K562 (cell line): ENCODE measurements around the gene SPNS2. TPM values are rescaled to one million over a fixed set of nuclear protein-coding genes. Genes with fewer than 3 reads are reported as not detected.

Source experiments
- ATAC-seq: fragments of 200-7000 bp; cut with Tn5 transposase; 3 replicates; pipeline ENCODE4 v1.9.1; 2020; ENCODE audit warnings: moderate library complexity
- BruUV-seq: library from RNA; stranded (reverse); fragments of 400-500 nt; replicated peaks from 2 replicates; lab custom pipeline; 2021; lab: Mats Ljungman, UMichigan
- CTCF ChIA-PET: fragments of 300-600 bp; formaldehyde crosslinking; extraction: SDS; loops from one replicate; lab custom pipeline; 2021; ENCODE audit warnings: low intra/inter-chr PET ratio; lab: Yijun Ruan, JAX
- POLR2A ChIA-PET: fragments of 300-600, 350-650 bp; sonication (Branson Sonifier 250); formaldehyde crosslinking; extraction: SDS; loops from one replicate; lab custom pipeline; 2021; ENCODE audit warnings: antibody characterized with exemption, inconsistent platforms; lab: Yijun Ruan, JAX
- DNase-seq, 4 experiments: peaks; one replicate each; pipeline versions ENCODE4 v3.0.0 to v3.0.0-alpha.2; 2011 to 2018; ENCODE audit warnings: low spot score in 3 of 4, mixed read lengths in 3 of 4; ENCODE audit errors: extremely low read depth in 1 of 4
- FAIRE-seq: peaks from 2 replicates; lab custom pipeline; 2011; peaks lifted over from hg19 to GRCh38; lab: Jason Lieb, UNC
- H2AFZ ChIP-seq: 2 replicates; pipeline ENCODE4 v1.6.0; 2011; ENCODE audit warnings: low read depth, low read length, control low read depth, inconsistent platforms
- H3K27ac ChIP-seq: fragments of 200-600 bp; 3 replicates; pipeline ENCODE4 v1.8.0; 2011; ENCODE audit warnings: low read depth, mild to moderate bottlenecking, control low read depth, inconsistent platforms, low read length, moderate library complexity, mixed read lengths; ENCODE audit errors: extremely low read depth
- H3K27me3 ChIP-seq, 2 experiments: fragments of 300-600 bp in 1 of 2; 2 replicates in 1 of 2; 3 replicates in 1 of 2; pipeline versions ENCODE4 v1.6.0 to v1.8.0; 2011; ENCODE audit warnings: inconsistent platforms in 2 of 2, low read length in 2 of 2, mild to moderate bottlenecking in 1 of 2, mixed read lengths in 1 of 2, moderate library complexity in 1 of 2; ENCODE audit not compliant: control insufficient read depth in 2 of 2, insufficient read depth in 2 of 2
- H3K36me3 ChIP-seq: fragments of 300-600 bp; 3 replicates; pipeline ENCODE4 v1.8.0; 2011; ENCODE audit warnings: mild to moderate bottlenecking, low read length, inconsistent platforms; ENCODE audit not compliant: control insufficient read depth, insufficient read depth
- H3K4me1 ChIP-seq, 2 experiments: fragments of 200-600 bp in 1 of 2; replicated peaks in 1 of 2; 2 replicates in 1 of 2; 3 replicates in 1 of 2; pipeline versions ENCODE4 v1.5.1 to v1.8.0; 2011; ENCODE audit warnings: inconsistent platforms in 2 of 2, low read length in 2 of 2, mild to moderate bottlenecking in 1 of 2, mixed read lengths in 1 of 2, moderate library complexity in 1 of 2; ENCODE audit not compliant: control insufficient read depth in 2 of 2, insufficient read depth in 2 of 2
- H3K4me2 ChIP-seq: 2 replicates; pipeline ENCODE4 v1.6.1; 2011; ENCODE audit warnings: low read length, control low read depth, inconsistent platforms, mixed read lengths; ENCODE audit not compliant: insufficient read depth
- H3K4me3 ChIP-seq: fragments of 200-600 bp; sonication (generic), shearing (Covaris generic); 2 replicates; pipeline ENCODE4 v1.5.1; 2016; ENCODE audit warnings: control low read depth, inconsistent platforms
- H3K79me2 ChIP-seq: fragments of 200-600 bp; 3 replicates; pipeline ENCODE4 v1.8.0; 2011; ENCODE audit warnings: low read length, inconsistent platforms; ENCODE audit not compliant: control insufficient read depth, insufficient read depth
- H3K9ac ChIP-seq, 2 experiments: 2 replicates each; pipeline versions ENCODE4 v1.6.0 to v1.6.1; 2011; ENCODE audit warnings: low read depth in 2 of 2, low read length in 2 of 2, control low read depth in 1 of 2, inconsistent platforms in 1 of 2, mild to moderate bottlenecking in 1 of 2, mixed read lengths in 1 of 2; ENCODE audit not compliant: insufficient read depth in 1 of 2
- H3K9me1 ChIP-seq: one replicate; pipeline ENCODE4 v1.6.0; 2011; ENCODE audit warnings: inconsistent platforms, mild to moderate bottlenecking, low read length, moderate library complexity; ENCODE audit not compliant: control insufficient read depth, insufficient read depth
- H3K9me3 ChIP-seq: replicated peaks from 2 replicates; pipeline ENCODE4 v1.5.1; 2011; ENCODE audit warnings: low read depth, low read length, inconsistent platforms; ENCODE audit not compliant: control insufficient read depth, insufficient read depth
- H4K20me1 ChIP-seq: replicated peaks from 2 replicates; pipeline ENCODE4 v1.6.1; 2011; ENCODE audit warnings: low read length, inconsistent platforms, mixed read lengths; ENCODE audit not compliant: control insufficient read depth, insufficient read depth
- ZBTB34 ChIP-seq: fragments of 250-450 bp; sonication (Bioruptor Pico); IDR thresholded peaks from 2 replicates; pipeline ENCODE4 v1.8.0; 2021; ENCODE audit warnings: mild to moderate bottlenecking, moderate library complexity
- ZBTB5 ChIP-seq: fragments of 450-650 bp; IDR thresholded peaks from 2 replicates; pipeline ENCODE4 v1.6.1; 2017; ENCODE audit warnings: antibody characterized with exemption
- ZNF121 ChIP-seq: sonication (generic); formaldehyde crosslinking; conservative IDR thresholded peaks from 2 replicates; pipeline ENCODE4 v1.8.0; 2022; ENCODE audit warnings: missing genetic modification reagents
- WGBS: fragments of 100-300 bp; shearing (Covaris generic); methylation state at CpG from one replicate; pipeline ENCODE4 v1.1.6; 2016; ENCODE audit warnings: low coverage, mixed read lengths; ENCODE audit not compliant: insufficient coverage; ENCODE audit errors: missing lambda C conversion rate; 5-methylcytosine and 5-hydroxymethylcytosine counted together
- in situ Hi-C: fragments of 300-500 bp; cut with MboI; formaldehyde crosslinking; loops from 4 replicates; pipeline ENCODE4 v1.15.0; 2018; ENCODE audit warnings: inconsistent platforms, mixed read lengths
- intact Hi-C: fragments of 100-400 bp; cut with micrococcal nuclease; formaldehyde crosslinking; loops from 2 replicates; pipeline ENCODE4 v1.14.2; 2022
- polyA plus RNA-seq, 8 experiments: library from polyadenylated mRNA; depleted of rRNA in 4 of 8; stranded (reverse) in 5 of 8; unstranded in 3 of 8; fragments of >200 nt; fragmentation: Nextera tagmentation in 2 of 8; fragmentation: Illumina TruSeq in 1 of 8; extraction: Ambion mirVana in 2 of 8; extraction: Trizol in 1 of 8; gene quantifications; 2 replicates each; pipeline versions ENCODE4 v1.2.1 to v1.2.3, GENCODE V29; 2011 to 2014; ENCODE audit warnings: inconsistent platforms in 1 of 8, missing spikeins in 1 of 8
- total RNA-seq, 7 experiments: library from RNA; depleted of rRNA in 6 of 7; stranded (reverse); fragments of >200 nt in 6 of 7; fragmentation: Illumina TruSeq in 2 of 7; extraction: Trizol in 2 of 7; gene quantifications; 2 replicates each; pipeline versions ENCODE4 v1.2.1 to v1.2.3, GENCODE V29; 2011 to 2021; ENCODE audit warnings: low replicate concordance in 1 of 7

The SPNS2 gene
- total and polyA plus RNA-seq, 9 of the 15 experiments (the other 6 are each of a cell fraction or from before 2014, with no cell fraction given) = 0.06 TPM; not detected in 8

- Histone ChIP-seq H3K4me2 (no peak overlapping the region), H3K27ac (no peak overlapping the region), H3K4me1 (no peaks in the 10 kb centered on the region; a peak in 1 of 5 replicates), H3K9me1 (no peaks in the 10 kb centered on the region), H3K27me3 (peaks cover 3 to 45% of the 10 kb centered on the region in 2 experiments; a peak in 4 of 5 replicates), H4K20me1 (no peaks in the 10 kb centered on the region; the same call in 1 of the 2 replicates), H3K4me3 (no peak overlapping the region), H3K9me3 (no peaks in the 10 kb centered on the region), H3K36me3 (no peaks in the 10 kb centered on the region), H3K9ac (no peak overlapping the region), H3K79me2 (no peaks in the 10 kb centered on the region), H2AFZ (no peak overlapping the region)
- 4% methylated on average over 4 of the region's 14 CpGs for WGBS
- DNase-seq = no peak
- intact Hi-C loops (no loop called here), in situ Hi-C loops (no loop called here)
- TF ChIP-seq ZNF121 = no peak
- no peak for TF ChIP-seq ZBTB5
- no peak for TF ChIP-seq ZBTB34
- POLR2A ChIA-PET = interaction anchor here (1.9 kb wide), 1 partner anchor 17 kb away, joined by 5 read pairs; no protein-coding TSS in a partner anchor
- CTCF ChIA-PET = no interaction called here
- no TSS peak for BruUV-seq
- ATAC-seq = no peak
- no peak for FAIRE-seq
These were observed 47.9 kb upstream of the SPNS2 start for GRCh38 chr17:4450710-4451316.
